OCI-M2 (cell line): ENCODE data around the gene KRT27.
"Not testable (repeated sequence)": the region's sequence is repeated elsewhere in the genome, so short reads cannot be mapped to it uniquely, and the experiment has no call there.

Source experiments
- DNase-seq: peaks from one replicate; lab custom pipeline; 2025; ENCODE audit not compliant: unreplicated experiment; lab: John Stamatoyannopoulos, UW

KRT27 gene, protein sequence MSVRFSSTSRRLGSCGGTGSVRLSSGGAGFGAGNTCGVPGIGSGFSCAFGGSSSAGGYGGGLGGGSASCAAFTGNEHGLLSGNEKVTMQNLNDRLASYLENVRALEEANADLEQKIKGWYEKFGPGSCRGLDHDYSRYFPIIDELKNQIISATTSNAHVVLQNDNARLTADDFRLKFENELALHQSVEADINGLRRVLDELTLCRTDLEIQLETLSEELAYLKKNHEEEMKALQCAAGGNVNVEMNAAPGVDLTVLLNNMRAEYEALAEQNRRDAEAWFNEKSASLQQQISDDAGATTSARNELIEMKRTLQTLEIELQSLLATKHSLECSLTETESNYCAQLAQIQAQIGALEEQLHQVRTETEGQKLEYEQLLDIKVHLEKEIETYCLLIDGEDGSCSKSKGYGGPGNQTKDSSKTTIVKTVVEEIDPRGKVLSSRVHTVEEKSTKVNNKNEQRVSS

DNA sequence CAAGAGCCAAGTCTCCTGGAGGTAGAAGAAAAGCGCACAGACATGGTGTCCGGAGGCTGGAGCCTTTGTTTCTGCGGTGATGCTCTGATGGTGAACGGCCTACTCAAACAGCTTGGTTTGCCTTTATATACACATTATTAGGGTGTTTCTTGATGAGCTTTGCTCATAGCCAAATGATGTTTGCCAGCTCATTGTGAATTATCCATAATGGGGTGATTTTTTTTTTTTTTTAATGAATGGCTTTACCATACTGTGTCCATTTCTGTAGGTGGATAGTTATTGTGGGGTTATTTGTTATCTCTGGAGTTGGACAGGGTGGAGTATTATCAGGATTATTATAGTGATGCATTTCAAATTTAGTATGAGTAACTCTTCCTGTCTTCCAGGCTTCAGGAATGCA lies at the start of gene KRT27:
Gene KRT27, minus strand, starts transcription at position 101 of the 400 bp plus-strand sequence. Its CDS starts 57 bp downstream, at position 44.
- no peak for DNase-seq

DNA sequence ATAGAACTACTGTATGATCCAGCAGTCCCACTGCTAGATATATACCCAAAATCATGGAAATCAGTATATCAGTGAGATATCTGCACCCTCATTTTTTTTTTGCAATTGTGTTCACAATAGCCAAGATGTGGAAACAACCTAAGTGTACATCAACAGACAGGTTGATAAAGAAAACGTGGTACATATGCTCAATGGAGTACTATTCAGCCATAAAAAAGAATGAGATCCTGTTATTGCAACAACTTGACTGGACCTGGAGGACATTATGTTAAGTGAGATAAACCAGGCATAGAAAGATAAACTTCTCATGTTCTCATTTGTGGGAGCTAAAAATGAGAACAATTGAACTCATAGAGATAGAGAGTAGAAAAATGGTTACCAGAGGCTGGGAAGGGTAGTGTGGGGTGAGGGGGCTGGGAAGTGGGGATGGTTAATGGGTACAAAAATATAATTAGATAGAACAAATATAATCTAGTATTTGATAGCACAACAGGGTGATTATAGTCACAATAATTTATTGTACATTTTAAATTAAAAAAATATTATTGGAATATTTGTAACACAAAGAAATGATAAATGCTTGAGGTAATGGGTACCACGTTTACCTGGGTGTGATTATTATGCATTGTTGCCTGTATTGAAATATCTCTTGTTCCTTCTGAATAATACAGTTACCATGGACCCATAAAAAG lies 47.9 kb upstream of the KRT27 start:
- DNase-seq: no peak

DNA sequence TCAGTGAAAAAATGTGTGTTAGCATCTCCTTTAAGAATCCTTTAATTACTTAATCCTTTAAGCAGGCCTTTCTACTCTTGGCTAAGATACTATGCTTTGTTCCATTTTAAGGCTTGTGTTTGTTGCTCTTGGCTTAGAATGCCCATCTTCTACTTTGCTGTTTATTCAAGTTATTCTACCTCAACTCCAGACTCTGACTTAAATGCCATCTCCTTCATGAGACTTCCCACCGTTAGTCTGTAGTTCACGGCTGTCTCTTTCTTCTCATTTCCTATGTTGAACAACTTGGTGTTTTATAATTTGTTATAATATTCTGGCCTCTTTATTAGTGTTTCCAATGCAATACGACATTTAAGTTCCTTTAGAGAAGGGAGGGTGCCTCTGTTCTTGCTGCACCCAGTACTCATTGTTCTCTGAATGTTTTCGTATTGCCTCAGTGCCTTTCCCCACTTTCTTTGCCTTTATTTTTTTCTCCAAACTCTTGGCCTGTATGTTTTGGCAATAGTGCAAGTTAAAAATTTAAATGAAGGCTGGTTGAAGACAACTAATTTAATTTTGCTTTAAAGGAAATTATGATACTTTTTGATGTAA lies 46.2 kb upstream of the KRT27 start:
- no peak for DNase-seq

DNA sequence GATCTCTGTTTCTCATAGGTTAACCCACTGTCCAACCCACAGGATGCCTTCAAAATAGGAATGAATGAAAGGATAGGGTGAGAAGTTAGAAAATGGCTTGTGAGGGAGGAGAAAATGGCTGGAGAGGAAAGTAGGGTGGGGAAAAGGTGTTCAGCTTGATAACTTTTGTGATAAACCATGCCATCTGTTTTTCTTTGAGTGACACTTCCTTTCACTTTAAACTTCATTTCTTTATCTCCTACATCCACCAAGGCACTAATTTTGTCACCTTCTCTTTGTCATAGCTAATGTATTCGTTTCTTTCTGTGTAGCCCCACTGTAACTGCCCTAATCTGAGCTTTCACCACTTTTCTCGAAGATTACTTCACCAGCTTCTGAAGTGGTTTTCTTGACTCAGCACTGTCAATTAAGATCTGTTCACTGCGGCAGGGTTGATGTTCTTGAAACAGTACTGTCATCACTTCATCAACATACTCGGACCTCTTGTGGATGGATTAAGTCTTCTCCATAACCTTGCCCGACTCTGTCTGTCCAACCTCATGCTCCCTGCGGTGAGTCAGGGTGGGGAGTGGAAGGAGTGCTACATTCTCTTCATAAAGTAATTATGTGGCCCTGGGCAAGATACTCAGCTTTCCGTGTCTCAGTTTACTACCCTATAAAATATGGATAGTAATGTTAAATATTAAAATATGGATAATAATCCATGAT lies 45.5 kb upstream of the KRT27 start:
- DNase-seq: no peak

DNA sequence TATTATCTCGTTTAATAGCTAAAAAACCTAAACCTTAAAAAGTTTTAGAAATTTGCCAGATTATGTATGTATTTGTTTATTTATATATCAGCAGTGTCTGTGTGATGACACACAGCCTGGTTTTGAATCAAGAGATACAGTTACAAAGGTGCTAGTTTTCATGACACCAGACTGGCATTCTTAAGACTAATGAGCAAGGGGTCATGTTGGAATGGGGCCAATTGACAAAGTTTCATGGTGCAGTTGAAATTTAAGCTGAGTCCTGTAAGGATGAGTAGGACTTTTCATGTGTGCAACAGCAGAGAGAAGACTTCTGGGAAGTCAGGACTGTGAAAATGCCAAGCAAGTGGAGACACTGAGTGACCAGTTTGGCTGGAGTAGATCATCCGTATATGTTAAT lies 43.2 kb upstream of the KRT27 start:
- no peak for DNase-seq

DNA sequence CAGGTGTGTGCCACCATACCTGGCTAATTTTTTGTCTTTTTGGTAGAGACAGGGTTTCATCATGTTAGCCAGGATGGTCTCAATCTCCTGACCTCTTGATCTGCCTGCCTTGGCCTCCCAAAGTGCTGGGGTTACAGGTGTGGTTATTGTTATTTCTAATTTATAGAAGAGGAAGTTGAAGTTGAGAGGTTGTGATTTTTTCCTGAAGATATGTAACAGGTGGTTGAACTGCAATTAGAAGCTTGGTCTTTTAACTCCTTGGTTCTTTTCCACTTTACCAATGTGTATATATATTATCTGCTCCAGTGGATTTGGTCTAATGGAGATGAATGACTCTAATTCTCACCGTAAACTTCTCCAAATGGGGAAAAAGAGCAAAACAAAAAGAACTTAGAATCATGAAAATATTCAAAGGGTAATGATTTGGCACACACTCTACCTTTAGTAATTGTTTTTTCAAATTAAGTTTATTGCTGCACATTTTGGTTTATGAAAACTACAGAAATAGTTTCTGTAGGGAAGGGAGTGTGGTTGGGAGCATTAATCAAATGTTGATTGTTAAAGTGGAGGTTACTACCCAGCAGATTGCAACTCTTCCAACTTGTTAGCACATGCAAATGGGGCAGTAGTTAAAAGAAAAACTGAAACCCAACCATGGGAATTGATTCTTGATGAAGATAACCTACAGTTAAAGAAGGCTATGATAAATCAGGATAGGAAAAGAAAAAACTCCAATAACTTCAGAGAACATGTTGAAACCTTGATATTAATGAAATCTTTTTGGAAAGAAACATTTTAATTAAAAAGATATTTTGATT lies 41.9 kb upstream of the KRT27 start:
- no peak for DNase-seq

DNA sequence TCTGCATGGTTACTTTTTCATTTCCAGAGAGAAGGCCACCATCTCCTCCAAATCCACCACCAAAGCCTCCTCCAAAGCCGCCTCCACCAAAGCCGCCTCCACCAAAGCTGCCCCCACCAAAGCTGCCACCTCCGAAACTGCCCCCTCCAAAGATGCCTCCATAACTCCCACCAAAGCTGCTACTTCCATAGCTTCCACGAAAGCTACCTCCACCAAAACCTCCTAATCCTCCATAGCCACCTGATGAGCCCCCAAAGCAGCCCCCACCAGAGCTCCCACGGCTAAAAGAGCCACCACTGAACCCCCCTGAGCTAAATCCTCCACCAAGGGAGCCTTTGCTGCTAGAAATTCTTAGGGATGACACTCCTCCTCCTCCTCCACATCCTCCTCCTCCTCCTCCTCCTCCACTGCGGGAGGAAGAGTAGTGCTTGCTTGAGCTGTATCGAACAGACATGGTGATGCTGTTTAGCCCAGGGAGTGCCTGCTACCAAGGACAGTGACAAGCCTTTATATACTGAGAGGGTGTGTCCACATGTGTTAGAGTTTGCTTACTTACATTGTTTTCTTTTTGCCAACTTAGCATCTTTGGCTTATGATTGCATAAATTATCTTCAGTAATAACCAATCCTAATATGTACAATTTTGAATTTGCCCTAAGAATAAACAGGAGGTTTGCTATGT lies 39.9 kb upstream of the KRT27 start, which contains the start of gene KRT10:
Gene KRT10, minus strand, starts transcription at position 483 of the 681 bp plus-strand sequence. Its CDS starts 29 bp downstream, at position 454.
- no peak for DNase-seq

DNA sequence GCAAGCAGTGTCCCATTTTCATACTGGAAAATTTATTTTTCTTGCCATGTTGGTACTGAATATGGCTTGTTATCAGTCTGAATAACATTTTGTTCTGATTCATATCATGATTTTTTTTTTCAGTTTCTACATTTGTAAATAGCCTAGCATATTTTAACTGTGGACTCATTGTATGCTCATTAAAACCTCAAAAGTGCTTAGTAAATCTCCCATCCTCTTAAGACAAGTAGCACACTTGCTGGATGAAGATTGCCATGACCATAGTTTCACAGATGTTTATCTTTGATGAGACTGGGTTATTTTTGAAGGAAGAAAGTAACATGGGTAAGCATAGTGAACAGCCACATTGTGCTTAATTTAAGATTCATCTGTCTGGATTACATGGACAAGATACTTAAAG lies 39.2 kb upstream of the KRT27 start:
- no peak for DNase-seq

DNA sequence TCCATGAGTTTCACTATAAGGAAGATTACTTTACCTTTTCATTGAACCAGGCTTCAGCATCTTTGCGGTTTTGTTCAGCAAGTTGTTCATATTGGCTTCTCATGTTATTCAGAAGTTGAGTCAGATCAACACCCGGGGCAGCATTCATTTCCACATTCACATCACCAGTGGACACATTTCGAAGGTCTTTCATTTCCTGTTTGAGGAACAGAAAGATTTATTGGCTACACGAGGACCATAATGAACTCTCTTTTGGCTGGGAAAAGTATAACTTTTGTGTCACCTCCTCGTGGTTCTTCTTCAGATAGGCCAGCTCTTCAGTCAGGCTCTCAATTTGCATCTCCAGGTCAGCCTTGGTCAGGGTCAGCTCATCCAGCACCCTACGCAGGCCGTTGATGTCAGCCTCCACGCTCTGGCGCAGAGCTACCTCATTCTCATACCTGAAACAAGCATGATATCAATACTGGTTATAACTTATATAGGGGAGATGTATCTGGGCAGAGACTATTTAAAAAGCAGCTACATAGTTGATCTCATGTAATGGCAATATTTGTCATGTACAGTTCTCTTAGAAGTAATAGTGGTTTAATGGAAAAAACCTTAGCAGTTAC lies 38.0 kb upstream of the KRT27 start:
- DNase-seq: no peak

DNA sequence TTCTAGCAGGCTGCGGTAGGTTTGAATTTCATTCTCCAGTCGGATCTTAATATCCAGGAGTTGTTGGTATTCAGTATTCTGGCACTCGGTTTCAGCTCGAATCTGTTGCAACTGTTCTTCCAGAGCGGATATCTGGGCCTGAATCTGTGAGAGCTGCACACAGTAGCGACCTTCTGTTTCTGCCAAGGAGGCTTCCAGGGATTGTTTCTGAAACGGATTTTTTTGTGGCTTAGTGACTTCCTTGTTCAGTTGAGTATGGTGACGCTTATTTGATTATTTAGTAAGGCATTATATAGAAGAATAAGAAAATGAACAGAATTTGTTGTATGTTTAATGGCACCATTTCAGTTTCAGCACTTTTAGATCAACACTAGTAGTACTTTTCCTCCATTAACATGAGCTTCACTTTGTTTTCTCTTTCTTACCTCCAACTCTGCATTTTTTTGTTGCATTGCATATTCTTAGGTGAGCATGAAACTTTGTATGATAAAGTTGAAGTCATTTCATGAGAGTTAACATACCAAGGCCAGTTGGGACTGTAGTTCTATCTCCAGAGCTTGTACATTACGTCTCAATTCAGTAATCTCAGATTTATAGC lies 37.3 kb upstream of the KRT27 start:
- no peak for DNase-seq

DNA sequence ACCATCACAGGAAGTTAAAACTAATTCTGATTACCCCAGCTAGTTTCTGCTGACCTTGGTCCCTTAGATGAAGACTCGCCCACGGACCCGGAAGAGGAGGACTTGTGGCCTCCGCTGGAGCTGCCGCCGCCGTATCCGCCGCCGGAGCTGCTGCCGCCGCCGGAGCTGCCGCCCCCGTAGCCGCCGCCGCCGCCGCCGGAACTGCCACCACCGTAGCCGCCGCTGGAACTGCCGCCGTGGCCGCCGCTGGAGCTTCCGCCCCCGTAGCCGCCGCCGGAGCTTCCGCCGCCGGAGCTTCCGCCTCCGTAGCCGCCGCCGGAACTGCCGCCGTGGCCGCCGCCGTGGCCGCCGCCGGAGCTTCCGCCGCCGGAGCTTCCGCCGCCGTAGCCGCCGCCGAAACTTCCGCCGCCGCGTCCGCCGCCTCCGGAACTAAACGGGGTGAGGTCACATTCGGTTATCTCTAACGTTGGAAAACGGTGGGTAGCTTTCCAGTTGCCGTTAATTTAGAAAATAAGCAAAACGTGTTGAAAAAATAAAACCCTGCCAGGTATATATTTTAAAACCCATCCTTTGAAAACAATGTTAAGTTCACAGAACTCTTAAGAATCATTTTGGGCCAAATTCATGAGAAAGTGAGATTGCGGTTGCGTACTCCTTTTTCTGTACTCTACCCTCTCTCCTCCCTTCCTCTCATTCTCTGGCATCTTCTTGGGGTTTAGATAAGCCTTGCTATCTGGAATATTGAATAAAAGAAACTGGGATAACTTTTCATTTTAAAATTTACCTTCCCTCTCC lies 36.6 kb upstream of the KRT27 start:
- DNase-seq: no peak

DNA sequence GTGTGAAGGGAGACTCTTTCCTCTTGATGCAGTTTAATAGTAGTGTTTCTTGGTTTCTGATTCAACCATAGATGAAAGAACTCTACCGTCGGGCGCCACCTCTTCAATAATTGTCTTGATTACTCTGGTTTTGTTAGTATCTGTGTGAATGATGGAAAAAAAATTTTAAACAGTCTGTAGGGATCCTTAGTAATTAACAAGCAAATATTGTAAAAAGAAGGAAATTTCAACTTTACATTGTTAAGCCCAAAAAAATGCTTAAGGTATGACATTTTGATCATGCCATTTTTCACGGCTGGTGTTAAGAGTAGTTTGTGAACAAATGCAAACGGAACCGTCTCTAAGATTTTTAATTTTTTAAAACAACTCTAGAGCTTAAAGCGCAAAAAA lies 36.0 kb upstream of the KRT27 start:
- DNase-seq: no peak

DNA sequence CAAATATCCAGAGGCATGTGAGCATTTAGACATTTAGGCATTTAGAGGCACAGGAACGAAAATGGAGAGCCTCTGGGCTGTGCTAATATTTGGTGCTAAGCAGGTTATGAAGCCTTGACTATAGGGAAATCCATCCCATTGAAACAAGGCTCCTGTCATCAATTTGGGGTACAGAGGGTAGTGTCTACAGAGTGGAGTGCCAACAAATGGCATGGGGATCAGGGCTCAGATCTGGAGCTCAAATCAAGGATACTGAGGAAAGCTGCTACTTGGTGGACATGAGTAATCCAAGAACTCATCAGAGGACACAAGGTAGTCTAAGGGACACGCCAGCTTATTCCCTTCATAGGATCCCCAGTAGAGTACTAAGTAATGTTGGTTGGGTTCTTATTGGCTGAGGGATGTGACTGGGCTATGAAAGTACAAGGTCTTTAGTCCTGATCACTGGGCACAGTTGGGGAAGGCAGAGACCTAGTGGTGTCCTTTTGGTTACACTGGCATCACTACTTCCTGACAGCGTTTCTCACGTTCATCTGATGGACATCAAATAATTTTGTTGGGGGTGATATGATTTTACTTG lies 34.8 kb upstream of the KRT27 start:
- DNase-seq: no peak

DNA sequence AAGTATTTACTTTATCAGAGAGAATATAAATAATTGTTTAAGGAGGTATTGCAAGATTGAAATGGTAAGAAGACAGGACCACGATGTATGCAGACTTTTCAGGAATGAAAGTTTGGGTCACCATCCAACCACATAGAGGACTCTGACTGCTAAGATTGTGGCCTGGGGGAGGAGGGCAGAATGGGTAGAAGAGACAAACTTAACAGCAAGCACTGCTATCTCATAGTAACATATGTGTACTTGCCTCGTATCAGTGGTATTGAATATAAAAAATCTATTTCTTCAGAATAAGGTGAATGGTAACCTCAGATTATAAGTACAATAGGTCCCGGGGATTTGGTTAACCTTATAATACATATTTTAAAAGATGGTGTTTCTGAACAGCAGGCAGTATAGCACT lies 34.2 kb upstream of the KRT27 start:
- no peak for DNase-seq

DNA sequence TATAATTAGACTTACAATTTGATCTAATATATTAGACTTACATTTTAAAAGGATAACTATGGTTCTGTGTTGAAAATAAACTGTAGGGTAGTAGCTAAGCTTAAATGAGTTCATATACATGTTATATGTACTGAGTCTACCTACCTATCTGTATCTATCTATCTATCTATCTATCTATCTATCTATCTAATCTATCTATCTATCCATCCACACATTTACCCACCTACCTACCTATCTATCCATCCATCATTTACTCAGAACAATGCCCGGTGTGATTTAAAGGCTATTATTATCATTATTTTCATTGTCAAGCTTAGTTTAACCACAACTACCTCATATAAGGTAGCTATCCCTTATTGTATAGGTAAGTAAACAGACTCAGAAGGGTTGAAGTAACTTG lies 33.0 kb upstream of the KRT27 start:
- DNase-seq: no peak

DNA sequence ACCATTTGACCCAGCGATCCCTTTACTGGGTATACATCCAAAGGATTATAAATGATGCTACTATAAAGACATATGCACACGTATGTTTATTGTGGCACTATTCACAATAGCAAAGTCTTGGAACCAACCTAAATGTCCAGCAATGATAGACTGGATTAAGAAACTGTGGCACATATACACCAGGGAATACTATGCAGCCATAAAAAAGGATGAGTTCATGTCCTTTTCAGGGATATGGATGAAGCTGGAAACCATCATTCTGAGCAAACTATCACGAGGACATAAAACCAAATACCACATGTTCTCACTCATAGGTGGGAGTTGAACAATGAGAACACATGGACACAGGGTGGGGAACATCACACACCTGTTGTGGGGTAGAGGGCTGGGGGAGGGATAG lies 32.3 kb upstream of the KRT27 start:
- DNase-seq: not testable (repeated sequence)

DNA sequence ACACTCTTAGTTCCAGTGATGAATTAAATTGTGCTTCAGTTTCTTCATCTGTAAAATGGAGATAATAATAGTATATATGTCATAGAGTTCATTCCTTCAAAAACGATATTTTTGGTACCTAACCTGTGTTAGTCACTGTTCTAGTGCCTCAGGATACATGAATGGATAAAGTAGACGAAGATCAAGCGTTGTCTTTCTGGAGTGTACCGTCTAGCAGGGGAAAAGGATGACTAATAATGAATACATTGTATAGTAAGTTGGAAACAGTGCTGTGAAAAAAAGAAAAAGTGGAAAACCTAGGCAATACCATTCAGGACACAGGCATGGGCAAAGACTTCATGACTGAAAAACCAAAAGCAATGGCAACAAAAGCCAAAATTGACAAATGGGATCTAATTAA lies 31.5 kb upstream of the KRT27 start:
- no peak for DNase-seq

DNA sequence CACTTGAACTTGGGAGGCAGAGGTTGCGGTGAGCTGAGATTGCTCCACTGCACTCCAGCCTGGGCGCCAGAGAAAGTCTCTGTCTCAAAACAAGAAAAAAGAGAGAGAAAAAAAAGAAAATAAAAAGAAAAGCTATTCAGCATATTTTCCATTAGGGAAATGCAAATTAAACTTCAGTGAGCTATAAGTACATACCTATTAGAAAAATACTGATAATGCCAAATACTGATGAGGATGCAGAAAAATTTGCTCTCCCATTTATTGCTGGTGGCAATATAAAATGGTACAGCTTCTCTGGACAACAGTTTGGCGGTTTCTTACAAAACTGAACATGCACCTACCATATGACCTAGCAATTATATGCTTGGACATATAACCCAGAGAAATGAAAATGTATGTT lies 30.3 kb upstream of the KRT27 start:
- DNase-seq: no peak
